ENCODE data around the gene RSF1. TPM values are rescaled to one million over a fixed set of nuclear protein-coding genes. Genes with fewer than 3 reads are reported as not detected.
A peak's percentile ranks its signal among the peaks of the same experiment; 100 is the strongest.

Gene RSF1
- total RNA-seq, 1 experiment from 2014 or later, result 43.1 TPM

- no peak for TF ChIP-seq REST (IDR thresholded peaks at IDR 0.05; ENCODE audit: low read depth)
These were observed 97.5 kb downstream of the RSF1 start (continued) for GRCh38 chr11:77723024-77723423.

GRCh38 chr11:77710358-77710757 lies 110.2 kb downstream of the RSF1 start:
- Histone ChIP-seq H3K27ac (ENCODE audit: low read depth, low read length) (no peak overlapping the region), H2AFZ (ENCODE audit: low read depth, low read length, poor library complexity, severe bottlenecking) (no peak overlapping the region), H4K20me1 (ENCODE audit: insufficient read depth) (no peaks in the 10 kb centered on the region), H3K4me3 (replicated peaks in 1 of 2; ENCODE audit: low read depth in 1 of 2, low read length in 2 of 2) (no peak overlapping the region), H3K36me3 (ENCODE audit: control insufficient read depth in 1 of 2, insufficient read depth in 2 of 2, low read length in 2 of 2) (no peaks in the 10 kb centered on the region), H3K79me2 (ENCODE audit: insufficient read depth, low read length) (no peaks in the 10 kb centered on the region), H3K9me2 (ENCODE audit: insufficient read depth) (no peaks in the 10 kb centered on the region), H3K4me1 (ENCODE audit: control insufficient read depth in 1 of 2, insufficient read depth in 2 of 2, low read length in 2 of 2) (peaks cover 8 to 21% of the 10 kb centered on the region in 2 experiments), H3K4me2 (ENCODE audit: low read length) (no peak overlapping the region; the same call in 1 of the 2 replicates), H3K9ac (ENCODE audit: low read length) (no peak overlapping the region), H3K9me3 (ENCODE audit: control insufficient read depth in 1 of 2, insufficient read depth in 1 of 2, low read depth in 1 of 2, low read length in 2 of 2) (no peaks in the 10 kb centered on the region), H3K27me3 (ENCODE audit: insufficient read depth, low read length) (no peaks in the 10 kb centered on the region)
- ChIA-PET RAD21 (ENCODE audit: low non-redundant PET in 1 of 2, low total read pairs in 2 of 2, uncharacterized antibody in 2 of 2, unreplicated experiment in 2 of 2) (no interaction called here), CTCF (no interaction called here), POLR2A (no interaction called here)
- DNase-seq (ENCODE audit: low read depth, low spot score), result no peak
- no TSS peak for BruUV-seq (replicated peaks)
- intact Hi-C loops (cut with micrococcal nuclease), result no loop called here
- ATAC-seq, result no peak
- TF ChIP-seq FOSL1 (IDR thresholded peaks at IDR 0.05; ENCODE audit: low read depth) (0 out of 2 replicates have a peak, but pooled peaks have one; percentile 11), SIN3A (IDR thresholded peaks at IDR 0.05; ENCODE audit: low read depth) (no peak), ZNF274 (IDR thresholded peaks at IDR 0.05; ENCODE audit: low read depth, low read length) (no peak), CBX3 (IDR thresholded peaks at IDR 0.05; ENCODE audit: low read depth) (no peak), TCF7L2 (IDR thresholded peaks at IDR 0.05; ENCODE audit: borderline replicate concordance, extremely low read depth, insufficient read depth, insufficient read length) (no peak), JUND (IDR thresholded peaks at IDR 0.05) (0 out of 2 replicates have a peak, but pooled peaks have one; percentile 19), SP1 (IDR thresholded peaks at IDR 0.05; ENCODE audit: low read depth) (0 out of 2 replicates have a peak, but pooled peaks have one; percentile 9)

Measured in HCT116 (cell line).